OCI-LY7 (cell line): ENCODE data around the gene UBE3C. TPM values are rescaled to one million over a fixed set of nuclear protein-coding genes. Genes with fewer than 3 reads are reported as not detected.

Experiments
- Bru-seq: library from RNA; stranded (reverse); fragments of 400-500 nt; gene quantifications from one replicate; lab custom pipeline; 2021; lab: Mats Ljungman, UMichigan
- BruChase-seq, 2 experiments: library from RNA; stranded (reverse); fragments of 400-500 nt; gene quantifications; one replicate each; lab custom pipeline; 2021; lab: Mats Ljungman, UMichigan
- BruUV-seq: library from RNA; stranded (reverse); fragments of 400-500 nt; replicated peaks from 2 replicates; lab custom pipeline; 2021; lab: Mats Ljungman, UMichigan
- CTCF ChIA-PET: fragments of 300-600 bp; sonication (Branson Sonifier 250); formaldehyde crosslinking; loops from one replicate; lab custom pipeline; 2022; ENCODE audit warnings: antibody characterized with exemption; ENCODE audit not compliant: unreplicated experiment; lab: Charles Lee
- POLR2A ChIA-PET: fragments of 300-600 bp; sonication (Branson Sonifier 250); formaldehyde crosslinking; loops from one replicate; lab custom pipeline; 2022; ENCODE audit warnings: antibody characterized with exemption; lab: Charles Lee
- DNase-seq: peaks from one replicate; pipeline ENCODE4 v3.0.0-alpha.2; 2015; ENCODE audit warnings: low spot score
- H2AFZ ChIP-seq: fragments of 200-600 bp; sonication (generic), shearing (Covaris generic); 2 replicates; pipeline ENCODE4 v1.6.1; 2014; ENCODE audit warnings: mild to moderate bottlenecking, antibody characterized with exemption, low read length, moderate library complexity
- H3K27ac ChIP-seq: fragments of 200-600 bp; sonication (generic); 2 replicates; pipeline ENCODE4 v1.5.1; 2014; ENCODE audit warnings: mixed run types, low read depth, mild to moderate bottlenecking, moderate library complexity, low read length, inconsistent platforms; ENCODE audit not compliant: poor library complexity, severe bottlenecking
- H3K36me3 ChIP-seq: fragments of 200-600 bp; sonication (generic); 2 replicates; pipeline ENCODE4 v1.6.1; 2014; ENCODE audit warnings: mild to moderate bottlenecking, antibody characterized with exemption, low read length, moderate library complexity, mixed read lengths; ENCODE audit not compliant: insufficient read depth
- H3K4me1 ChIP-seq: fragments of 200-600 bp; sonication (generic); 2 replicates; pipeline ENCODE4 v1.5.1; 2014; ENCODE audit warnings: mild to moderate bottlenecking, low read length; ENCODE audit not compliant: insufficient read depth, poor library complexity, severe bottlenecking
- H3K4me2 ChIP-seq: fragments of 200-600 bp; sonication (generic); 2 replicates; pipeline ENCODE4 v1.6.1; 2014; ENCODE audit warnings: mild to moderate bottlenecking, low read length
- H3K4me3 ChIP-seq: fragments of 200-600 bp; sonication (generic); 2 replicates; pipeline ENCODE4 v1.5.1; 2014; ENCODE audit warnings: mild to moderate bottlenecking, low read depth, low read length; ENCODE audit not compliant: poor library complexity, severe bottlenecking
- H3K79me2 ChIP-seq: fragments of 200-600 bp; sonication (generic); 2 replicates; pipeline ENCODE4 v1.6.1; 2016; ENCODE audit warnings: low read depth, mild to moderate bottlenecking, low read length, moderate library complexity, mixed read lengths; ENCODE audit not compliant: insufficient read depth
- H3K9me2 ChIP-seq: fragments of 200-600 bp; sonication (generic); 2 replicates; pipeline ENCODE4 v1.6.1; 2016; ENCODE audit warnings: mild to moderate bottlenecking, low read length, mixed read lengths; ENCODE audit not compliant: insufficient read depth
- H3K9me3 ChIP-seq: fragments of 200-600 bp; sonication (generic); 2 replicates; pipeline ENCODE4 v1.6.1; 2014; ENCODE audit warnings: mild to moderate bottlenecking, mixed run types, low read length, mixed read lengths
- H4K20me1 ChIP-seq: fragments of 200-600 bp; sonication (generic); 2 replicates; pipeline ENCODE4 v1.6.1; 2014; ENCODE audit warnings: mild to moderate bottlenecking, antibody characterized with exemption, low read length, moderate library complexity, mixed read lengths; ENCODE audit not compliant: insufficient read depth
- CTCF ChIP-seq: fragments of 200-600 bp; sonication (generic); conservative IDR thresholded peaks from 2 replicates; pipeline ENCODE4 v1.5.1; 2014; ENCODE audit warnings: mild to moderate bottlenecking, antibody characterized with exemption, low read length, moderate library complexity, mixed read lengths
- EZH2phosphoT487 ChIP-seq: fragments of 200-600 bp; sonication (generic); IDR thresholded peaks from 2 replicates; pipeline ENCODE4 v1.6.1; 2018; ENCODE audit warnings: low read depth, borderline replicate concordance, mild to moderate bottlenecking, mixed run types, antibody characterized with exemption, low read length, moderate library complexity, mixed read lengths
- intact Hi-C: fragments of 100-400 bp; cut with micrococcal nuclease; formaldehyde crosslinking; loops from one replicate; pipeline ENCODE4 v1.10.0; 2022; ENCODE audit not compliant: unreplicated experiment
- long read RNA-seq: library from polyadenylated mRNA; stranded (forward); transcript quantifications from one replicate; pipeline ENCODE4 v2.0.0, GENCODE V29; 2022
- total RNA-seq, 2 experiments: library from RNA; depleted of rRNA in 1 of 2; stranded (reverse); fragments of >200 nt in 1 of 2; shearing (Covaris generic) in 1 of 2; gene quantifications; 2 replicates each; pipeline ENCODE4 v1.2.3, GENCODE V29; 2014 to 2022

The UBE3C gene
- total RNA-seq (2014; rRNA removed; shearing (Covaris generic)) (51.5 and 60.4 TPM in 2 replicates), total RNA-seq (2022) (60.0 and 66.1 TPM in 2 replicates), Bru-seq, nascent RNA (percentile 90 among the genes with signal in this experiment), BruChase-seq, experiment 1, labeled RNA remaining after a 6-hour chase (percentile 89 among the genes with signal in this experiment), BruChase-seq, experiment 2, labeled RNA remaining after a 2-hour chase (percentile 88 among the genes with signal in this experiment)
- long read RNA-seq, full-length matches to known transcripts, result 24 of 50 reads
- long read RNA-seq, partial matches to known transcripts, result 10 of 50 reads
- long read RNA-seq, other reads (novel, unspliced or antisense), result 16 of 50 reads

- Histone ChIP-seq H3K4me1 (peaks cover 31% of the 10 kb centered on the region), H3K4me2 (peak within 1 kb of the TSS; percentile 93), H3K79me2 (peaks cover 44% of the 10 kb centered on the region), H3K9me3 (peaks cover 7% of the 10 kb centered on the region; the same call in 1 of the 2 replicates), H3K27ac (peak within 1 kb of the TSS; percentile 84), H3K4me3 (peak within 1 kb of the TSS; percentile 99), H4K20me1 (peaks cover 23% of the 10 kb centered on the region), H2AFZ (peak within 1 kb of the TSS; percentile 93), H3K36me3 (peaks cover 42% of the 10 kb centered on the region), H3K9me2 (no peaks in the 10 kb centered on the region)
- BruUV-seq, result no TSS peak
- POLR2A ChIA-PET, result interaction anchor here (0.5 kb wide), 1 partner anchor 18 kb away, joined by 4 read pairs; no protein-coding TSS in a partner anchor
- CTCF ChIA-PET, result no interaction called here
- intact Hi-C loops, result loop anchor here (1.0 to 5.0 kb wide), 2 partner anchors 166 to 245 kb away; partner anchors contain the start of gene LMBR1
- TF ChIP-seq EZH2phosphoT487, result no peak
- no peak for TF ChIP-seq CTCF
- peak; percentile 93 for DNase-seq
These were observed at the start of gene UBE3C for GRCh38 chr7:157138424-157139110. UBE3C (plus strand) TSS chr7:157138926; CDS start chr7:157139273, 347 bp downstream.

GRCh38 chr7:157089100-157089610, 49.6 kb upstream of the UBE3C start:
- H3K36me3 ChIP-seq, result no peaks in the 10 kb centered on the region
- H2AFZ ChIP-seq, result no peak overlapping the region
- DNase-seq, result no peak
- intact Hi-C loops, result no loop called here
- no peaks in the 10 kb centered on the region for H3K9me2 ChIP-seq
- TF ChIP-seq EZH2phosphoT487 (no peak), CTCF (no peak)
- no peak overlapping the region for H3K4me2 ChIP-seq
- ChIA-PET POLR2A (no interaction called here), CTCF (no interaction called here)
- H4K20me1 ChIP-seq, result no peaks in the 10 kb centered on the region
- H3K27ac ChIP-seq, result no peak overlapping the region
- peaks cover 4% of the 10 kb centered on the region; the same call in 1 of the 2 replicates for H3K9me3 ChIP-seq
- no TSS peak for BruUV-seq
- H3K4me3 ChIP-seq, result no peak overlapping the region
- no peaks in the 10 kb centered on the region for H3K4me1 ChIP-seq
- H3K79me2 ChIP-seq, result no peaks in the 10 kb centered on the region
